Transverse colon (tissue), 4 donors: ENCODE data around the gene COMMD3. TPM values are rescaled to one million over a fixed set of nuclear protein-coding genes. Genes with fewer than 3 reads are reported as not detected.

Experiments used
- DNase-seq: peaks from one replicate; pipeline ENCODE4 v3.0.0-alpha.2; 2019
- H3K27ac ChIP-seq, 4 donors: fragments of 200-600 bp; sonication (generic); 2 replicates each; pipeline ENCODE4 v1.5.1; 2016 to 2018; ENCODE audit warnings: inconsistent platforms in 4 of 4
- H3K27me3 ChIP-seq: fragments of 200-600 bp; sonication (generic); 2 replicates; pipeline ENCODE4 v1.5.1; 2017; ENCODE audit warnings: inconsistent platforms
- H3K36me3 ChIP-seq, 4 donors: fragments of 200-600 bp; sonication (generic); 2 replicates each; pipeline ENCODE4 v1.5.1; 2017 to 2019; ENCODE audit warnings: inconsistent platforms in 4 of 4
- H3K4me1 ChIP-seq, 4 donors: fragments of 200-600 bp; sonication (generic); 2 replicates each; pipeline ENCODE4 v1.5.1; 2017 to 2020; ENCODE audit warnings: inconsistent platforms in 4 of 4
- H3K4me3 ChIP-seq, 4 donors: fragments of 200-600 bp; sonication (generic); 1 replicate in 1 of 4; 2 replicates in 3 of 4; pipeline versions ENCODE4 v1.5.1 to v1.6.1; 2017 to 2019; ENCODE audit warnings: inconsistent platforms in 4 of 4
- H3K9me3 ChIP-seq, 2 donors: fragments of 200-600 bp; sonication (generic); 2 replicates each; pipeline ENCODE4 v1.5.1; 2017 to 2019; ENCODE audit warnings: inconsistent platforms in 2 of 2
- CTCF ChIP-seq, 5 experiments: fragments of 200-600 bp in 3 of 5; fragments of 450-650 bp in 2 of 5; sonication (generic) in 3 of 5; IDR thresholded peaks; 1 replicate in 2 of 5; 2 replicates in 3 of 5; pipeline ENCODE4 v1.5.1; 2016 to 2017; ENCODE audit warnings: antibody characterized with exemption in 5 of 5, inconsistent platforms in 3 of 5, mild to moderate bottlenecking in 2 of 5, moderate library complexity in 1 of 5
- EP300 ChIP-seq: sonication (generic); formaldehyde crosslinking; IDR thresholded peaks from one replicate; pipeline ENCODE4 v1.6.1; 2017; ENCODE audit warnings: antibody characterized with exemption, low read depth
- POLR2A ChIP-seq: fragments of 450-650 bp; IDR thresholded peaks from one replicate; pipeline ENCODE4 v1.6.1; 2016; ENCODE audit warnings: antibody characterized with exemption, mild to moderate bottlenecking, moderate library complexity
- POLR2AphosphoS5 ChIP-seq, 3 donors: sonication (generic); formaldehyde crosslinking; IDR thresholded peaks; one replicate each; pipeline ENCODE4 v1.6.1; 2016; ENCODE audit warnings: antibody characterized with exemption in 3 of 3
- WGBS, 2 donors: methylation state at CpG; one replicate each; pipeline ENCODE4 v1.1.5; 2018; ENCODE audit warnings: low coverage in 1 of 2; 5-methylcytosine and 5-hydroxymethylcytosine counted together
- in situ Hi-C, 4 donors: fragments of 200-750 bp; cut with MboI; loops; one replicate each; pipeline versions ENCODE4 v1.15.0 to v1.15.1; 2017; ENCODE audit warnings: low sequenced_read_pairs in 3 of 4, low pct_ligation_motif_present in 1 of 4, low pct_unique_long_range_greater_than_20kb in 1 of 4
- intact Hi-C: fragments of 100-400 bp; cut with DNase I; formaldehyde crosslinking; loops from one replicate; pipeline ENCODE4 v1.15.1; 2023; ENCODE audit warnings: low total_unique reads
- small RNA-seq, 4 donors: library from RNA; depleted of rRNA; stranded (forward); fragments of <200 nt; gene quantifications; one replicate each; pipeline ENCODE3, GENCODE V24; 2016
- total RNA-seq, 4 donors: library from RNA; depleted of rRNA; stranded (reverse); fragments of >200 nt; gene quantifications; one replicate each; pipeline ENCODE4 v1.1.0, GENCODE V29; 2016

Gene COMMD3
- total RNA-seq, 4 donors from 2014 or later, result 3.0 to 35.1 (median 18.3) TPM

- DNase-seq, result no peak
- intact Hi-C loops, result no loop called here
- H3K9me3 ChIP-seq, result no peaks in the 10 kb centered on the region
- no peak overlapping the region for H3K4me3 ChIP-seq
- H3K27ac ChIP-seq, result no peak overlapping the region
- WGBS, 2 donors, result 70 to 87% methylated on average over 1 of the region's 1 CpG
- H3K27me3 ChIP-seq, result no peaks in the 10 kb centered on the region
- TF ChIP-seq CTCF (IDR thresholded peaks at IDR 0.05) (no peak), EP300 (no peak), POLR2AphosphoS5 (IDR thresholded peaks at IDR 0.05) (no peak), POLR2A (no peak)
- H3K4me1 ChIP-seq, result no peaks in the 10 kb centered on the region
- in situ Hi-C loops, result no loop called here
- H3K36me3 ChIP-seq, result no peaks in the 10 kb centered on the region
Observed at GRCh38 chr10:22367471-22367870, 51.3 kb downstream of the COMMD3 start.

- no peak for DNase-seq
- no peak for TF ChIP-seq CTCF (IDR thresholded peaks at IDR 0.05)
- no peak for TF ChIP-seq EP300
- no peak for TF ChIP-seq POLR2AphosphoS5 (IDR thresholded peaks at IDR 0.05)
- no peak for TF ChIP-seq POLR2A
- Histone ChIP-seq H3K9me3 (no peaks in the 10 kb centered on the region), H3K4me3 (no peak overlapping the region), H3K4me1 (no peaks in the 10 kb centered on the region), H3K27me3 (no peaks in the 10 kb centered on the region), H3K27ac (no peak overlapping the region), H3K36me3 (no peaks in the 10 kb centered on the region)
- 77 to 90% methylated on average over 3 to 4 of the region's 4 CpGs for WGBS, 2 donors
- in situ Hi-C loops, result no loop called here
- intact Hi-C loops, result no loop called here
Observed at GRCh38 chr10:22368402-22368801, 52.2 kb downstream of the COMMD3 start.

DNA sequence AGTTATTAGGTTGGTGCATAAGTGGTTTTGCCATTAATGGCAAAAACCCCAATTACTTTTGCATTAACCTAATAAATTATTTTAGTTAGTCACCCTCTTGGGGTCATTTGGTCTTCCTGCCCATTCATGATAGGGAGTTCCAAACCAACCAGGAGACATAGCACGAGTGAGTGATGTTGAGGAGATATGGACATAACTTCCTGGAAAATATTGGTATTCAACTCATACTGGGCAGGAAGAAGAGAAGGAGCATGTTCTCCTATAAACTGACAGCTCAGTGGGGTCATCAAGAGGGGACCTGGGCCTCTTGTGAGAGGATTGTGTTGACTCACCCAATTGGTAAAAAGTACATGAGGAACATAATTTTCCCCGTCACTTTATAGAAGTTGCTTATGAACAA lies 52.8 kb downstream of the COMMD3 start:
- 30 to 43% methylated on average over 2 of the region's 2 CpGs for WGBS, 2 donors
- Histone ChIP-seq H3K4me1 (no peaks in the 10 kb centered on the region), H3K9me3 (no peaks in the 10 kb centered on the region), H3K4me3 (no peak overlapping the region), H3K36me3 (no peaks in the 10 kb centered on the region), H3K27ac (no peak overlapping the region), H3K27me3 (no peaks in the 10 kb centered on the region)
- TF ChIP-seq POLR2A, result no peak
- no peak for TF ChIP-seq POLR2AphosphoS5 (IDR thresholded peaks at IDR 0.05)
- TF ChIP-seq CTCF (IDR thresholded peaks at IDR 0.05), result no peak
- TF ChIP-seq EP300, result no peak
- intact Hi-C loops, result no loop called here
- DNase-seq, result no peak
- in situ Hi-C loops, result no loop called here

DNA sequence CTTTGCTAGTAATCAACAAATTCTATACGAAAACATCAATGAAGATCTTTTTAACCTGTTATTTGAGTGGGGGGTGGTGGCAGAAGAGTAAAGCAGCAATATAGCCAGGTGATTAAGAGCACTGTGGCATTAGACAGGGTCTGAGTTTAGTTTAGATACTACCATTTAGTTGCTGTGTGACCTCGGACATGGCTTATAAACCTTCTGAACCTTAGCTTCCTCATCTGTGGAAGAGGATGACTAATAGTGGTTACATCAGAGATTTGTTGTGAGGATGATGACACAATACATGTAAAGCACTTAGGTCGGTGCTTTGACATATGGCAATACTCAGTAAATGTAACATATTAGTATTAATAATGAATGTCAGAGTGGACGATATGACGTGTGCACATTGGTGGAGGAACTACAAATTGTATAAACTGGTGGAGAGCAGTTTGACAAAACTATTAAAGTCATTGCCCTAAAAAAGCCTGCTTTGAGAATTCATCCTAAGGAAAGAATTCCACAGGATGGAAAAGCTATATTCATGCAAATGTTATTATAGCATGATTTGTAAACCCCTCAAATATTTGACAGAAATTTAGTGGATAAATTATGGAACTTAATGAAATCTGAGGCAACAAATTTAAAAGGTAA lies 53.4 kb downstream of the COMMD3 start:
- in situ Hi-C loops (no loop called here), intact Hi-C loops (no loop called here)
- no peak for DNase-seq
- WGBS, 2 donors, result 78 to 86% methylated on average over 5 of the region's 5 CpGs
- Histone ChIP-seq H3K9me3 (no peaks in the 10 kb centered on the region), H3K27ac (no peak overlapping the region), H3K27me3 (no peaks in the 10 kb centered on the region), H3K4me1 (no peaks in the 10 kb centered on the region), H3K4me3 (no peak overlapping the region), H3K36me3 (no peaks in the 10 kb centered on the region)
- TF ChIP-seq POLR2AphosphoS5 (IDR thresholded peaks at IDR 0.05) (no peak), CTCF (IDR thresholded peaks at IDR 0.05) (no peak), EP300 (no peak), POLR2A (no peak)

Small RNAs within 50 kb of the gene (small RNA-seq; reads per million reads assigned to genes)
- 0 to 0.28 (median 0.16) reads per million in 4 donors for gene AL158211.3

Other genes with a start within 250 kb of the COMMD3 start
- gene EBLN1, start 98.4 kb upstream of the COMMD3 start, total RNA-seq, result not detected
- 10 to 100 TPM; 29.2 to 63.0 (median 42.5) TPM for gene BMI1, start 4.7 kb downstream of the COMMD3 start, total RNA-seq
- gene SPAG6, start 29.1 kb downstream of the COMMD3 start, total RNA-seq, result not detected